HG03060 (cell line): ENCODE results near the gene SLC8A3.

ENCODE experiments used
- ATAC-seq: cut with Tn5 transposase; IDR thresholded peaks from one replicate; pipeline ENCODE4 v1.9.1; 2021; ENCODE audit warnings: low read depth, moderate number of reproducible peaks; ENCODE audit not compliant: unreplicated experiment

The SLC8A3 gene

DNA sequence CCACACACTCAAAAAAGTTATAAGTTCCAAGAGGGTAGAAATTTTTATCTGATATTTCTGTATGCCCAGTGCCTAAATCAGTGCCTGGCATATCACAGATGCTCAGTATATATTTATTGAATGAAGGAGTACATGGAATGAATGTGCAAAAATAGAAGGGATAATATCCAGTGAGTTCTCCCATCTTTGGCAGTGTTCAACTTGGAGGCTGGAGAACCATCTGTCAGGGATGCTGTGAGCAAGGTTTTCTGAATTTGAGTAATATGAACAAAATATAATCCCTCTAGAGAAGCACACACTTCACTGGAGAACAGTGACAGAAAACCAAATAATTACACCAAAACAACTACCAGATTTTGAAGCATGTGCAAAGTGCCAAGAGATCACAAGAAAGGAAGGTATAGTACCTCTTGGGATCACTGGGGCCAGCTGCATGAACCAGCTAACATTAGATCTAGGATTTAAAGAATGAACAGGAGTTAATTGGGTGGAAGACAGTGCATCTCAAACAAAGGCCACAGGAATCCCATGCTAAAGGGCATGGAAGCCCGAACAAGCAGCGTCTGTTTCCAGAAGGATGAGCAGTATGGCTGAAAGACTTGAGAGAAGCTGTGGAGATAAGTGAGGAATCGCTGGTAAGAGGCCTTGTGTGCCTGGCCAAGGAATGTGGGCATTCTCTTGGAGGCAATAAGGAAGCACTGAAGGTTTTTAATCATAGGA lies 11.5 kb downstream of the SLC8A3 start:
- ATAC-seq: no peak

DNA sequence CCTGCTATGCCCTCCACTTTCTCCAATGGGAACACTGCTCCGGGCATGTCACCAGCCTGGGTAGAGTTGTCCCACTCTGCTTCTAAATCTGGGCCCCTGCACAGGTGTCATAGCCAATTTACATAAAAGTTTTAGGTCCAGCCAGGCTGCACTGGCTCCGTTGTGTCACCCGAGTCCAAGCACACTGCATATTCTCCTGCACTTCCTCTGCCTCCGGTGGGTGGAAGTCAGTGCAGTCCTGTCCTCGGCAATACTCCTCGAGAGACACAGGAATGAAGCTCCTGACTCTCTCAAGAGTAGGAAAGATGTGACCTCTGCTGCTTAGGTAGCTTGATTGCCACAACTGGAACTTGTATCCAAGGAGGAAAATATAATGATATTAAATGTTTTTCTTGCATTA lies 15.2 kb downstream of the SLC8A3 start:
- ATAC-seq: no peak

DNA sequence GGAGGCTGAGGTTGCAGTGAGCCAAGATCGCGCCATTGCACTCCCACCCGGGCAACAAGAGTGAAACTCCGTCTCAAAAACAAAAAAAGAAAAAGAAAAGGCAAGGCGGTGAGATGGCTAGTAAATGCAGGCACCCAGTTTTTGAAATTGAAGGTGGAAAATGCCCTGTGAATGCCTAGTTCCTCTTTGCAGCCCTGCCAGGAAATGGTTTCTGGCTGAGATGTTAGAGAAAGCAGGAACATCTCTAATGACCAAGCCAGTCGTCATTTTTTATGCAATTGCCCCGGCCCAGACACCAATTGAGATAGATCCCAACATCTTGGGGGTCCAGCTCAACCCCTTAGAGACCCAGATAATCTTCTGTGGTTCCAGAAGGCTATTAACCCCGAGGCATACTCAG lies 17.0 kb downstream of the SLC8A3 start:
- no peak for ATAC-seq

DNA sequence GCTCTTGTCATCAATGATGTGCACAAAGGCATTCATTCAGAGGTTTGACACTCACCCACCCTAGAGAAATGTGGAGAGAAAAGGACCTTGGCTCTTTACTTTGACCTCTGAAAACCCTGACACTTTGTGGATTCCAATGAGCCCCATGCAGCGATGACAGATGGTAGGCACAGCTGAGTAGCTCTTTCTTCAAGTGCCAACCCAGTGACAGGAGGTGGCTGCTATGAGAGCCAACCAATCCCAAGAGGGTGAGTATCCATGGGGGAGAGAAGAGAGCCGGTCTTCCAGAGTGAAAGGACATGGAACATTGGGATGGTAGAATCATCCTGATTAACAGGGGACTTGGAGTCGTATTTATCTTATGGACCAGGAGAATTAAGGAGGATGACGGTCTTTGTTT lies 17.8 kb downstream of the SLC8A3 start:
- ATAC-seq: no peak

DNA sequence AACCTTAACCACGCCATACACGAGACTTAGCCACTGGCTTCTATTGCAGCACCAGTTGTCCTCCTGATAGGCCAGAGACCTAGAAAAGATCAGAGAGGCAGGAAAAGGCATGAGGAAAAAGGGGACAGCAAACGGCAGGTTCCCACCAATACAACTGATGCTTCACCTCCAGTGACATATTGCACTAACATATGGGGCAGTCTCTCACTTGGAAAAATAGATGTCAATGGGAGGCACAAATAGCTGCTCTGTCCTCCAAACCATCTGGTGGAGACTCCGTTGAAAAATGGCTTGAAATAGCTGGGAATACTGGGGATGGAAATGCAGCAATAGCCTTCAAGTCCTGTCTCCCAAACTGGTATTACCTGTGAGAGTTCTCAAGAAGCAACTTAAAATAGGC lies 20.3 kb downstream of the SLC8A3 start:
- no peak for ATAC-seq

DNA sequence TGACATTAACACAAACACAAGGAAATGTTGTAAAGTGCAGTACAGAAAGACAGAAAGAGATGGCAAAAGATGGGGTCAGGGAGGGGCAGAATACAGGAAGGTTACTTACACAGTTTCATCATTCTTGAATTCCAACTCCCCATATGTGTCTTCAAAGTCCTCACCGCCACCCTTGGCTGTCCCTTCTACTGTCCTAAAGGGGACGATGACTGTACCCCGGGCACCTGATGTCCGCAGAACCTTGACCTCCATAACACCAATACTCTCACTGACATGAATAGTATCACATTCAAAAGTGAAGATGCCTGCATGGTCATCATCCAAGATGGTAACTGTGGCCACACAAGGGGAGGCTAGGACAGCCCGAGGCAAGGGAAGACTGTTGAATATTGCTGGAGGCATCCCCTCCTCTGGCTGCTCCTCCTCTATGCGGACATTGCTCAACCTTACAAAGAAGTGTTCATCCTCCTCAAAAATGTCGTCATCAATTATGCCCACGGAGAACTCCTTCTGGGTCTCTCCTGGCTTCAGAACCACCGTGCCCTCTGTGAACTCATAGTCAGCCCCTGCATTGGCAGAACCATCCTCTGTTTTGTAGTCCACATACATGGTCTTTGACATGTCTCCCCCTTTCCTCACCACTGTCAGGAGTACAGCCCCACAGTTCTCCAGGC lies 22.1 kb downstream of the SLC8A3 start:
- no peak for ATAC-seq

DNA sequence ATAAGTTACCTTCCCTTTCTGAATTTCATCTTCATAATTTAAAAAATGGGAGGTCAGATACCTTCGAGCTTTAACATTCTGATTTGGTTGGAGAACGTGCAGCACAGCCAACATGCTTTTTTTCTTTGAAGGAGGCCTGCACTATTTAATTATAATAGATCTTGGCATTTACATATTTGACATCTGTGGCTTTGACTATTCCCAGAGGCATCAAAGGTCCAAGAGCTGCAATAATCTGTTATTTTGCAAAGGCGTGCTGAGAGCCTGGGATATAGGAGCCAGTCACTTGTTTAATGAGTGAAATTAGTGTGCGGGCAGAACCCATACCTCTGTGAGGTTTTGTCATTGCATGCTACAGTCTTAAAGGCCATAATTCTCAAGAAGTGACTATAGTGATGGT lies 26.4 kb downstream of the SLC8A3 start:
- ATAC-seq: no peak

DNA sequence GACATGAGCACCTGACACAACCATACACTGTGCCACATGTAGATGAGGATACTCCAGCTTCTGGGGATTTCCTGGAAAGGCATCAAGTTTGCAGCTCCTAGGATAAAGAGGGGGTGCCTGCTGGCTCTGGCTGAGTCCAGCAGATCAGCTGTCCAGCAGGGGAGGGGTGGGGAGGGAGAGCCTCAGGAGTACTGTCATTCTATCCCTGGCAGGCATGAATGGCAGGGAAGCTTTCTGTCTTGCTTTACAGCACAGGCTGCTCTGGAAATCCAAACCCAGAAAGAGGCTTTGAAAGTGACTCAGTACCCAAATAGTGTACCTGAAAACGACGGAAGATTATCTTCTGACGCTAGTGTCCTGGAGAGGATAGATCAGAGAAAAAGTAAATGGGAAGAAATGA lies 32.2 kb downstream of the SLC8A3 start:
- no peak for ATAC-seq

DNA sequence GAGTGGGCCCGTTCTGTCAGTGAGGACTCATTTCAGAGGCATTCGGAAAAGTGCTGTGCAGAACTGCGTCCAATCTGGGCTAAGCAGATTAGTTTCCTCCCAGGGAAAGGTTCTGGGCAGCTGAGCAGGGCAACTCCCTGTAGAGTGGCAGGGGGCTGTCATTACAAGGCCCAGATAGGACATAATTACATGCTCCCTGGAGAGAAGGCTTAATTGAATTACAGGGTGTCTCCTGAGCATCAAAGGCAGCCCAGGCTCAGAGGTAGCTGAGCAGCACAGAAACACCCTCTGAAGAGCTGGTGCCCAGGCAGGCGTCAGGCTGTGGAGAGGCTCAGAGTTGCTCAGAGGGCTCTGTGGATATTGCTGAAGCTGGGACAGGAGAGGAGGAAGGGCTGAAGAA lies 36.0 kb downstream of the SLC8A3 start:
- no peak for ATAC-seq

DNA sequence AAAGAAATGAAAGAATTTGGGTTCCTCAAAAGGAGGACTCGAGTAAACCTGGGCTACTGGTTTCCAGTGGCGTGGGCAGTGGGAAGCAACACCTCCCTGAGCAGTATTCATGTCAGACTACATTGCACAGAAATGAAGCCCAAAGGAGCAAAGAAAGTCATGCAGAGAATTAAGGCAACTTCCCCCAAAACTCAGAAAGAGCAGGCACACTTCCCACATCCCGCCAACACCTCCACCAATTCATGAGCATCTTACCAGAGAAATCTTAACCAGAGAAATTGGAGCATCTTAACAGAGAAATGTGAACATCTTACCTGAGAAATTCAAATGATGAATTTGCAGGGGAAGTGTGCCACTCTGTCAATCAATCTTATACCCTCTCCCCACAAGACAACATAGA lies 36.7 kb downstream of the SLC8A3 start:
- ATAC-seq: no peak

DNA sequence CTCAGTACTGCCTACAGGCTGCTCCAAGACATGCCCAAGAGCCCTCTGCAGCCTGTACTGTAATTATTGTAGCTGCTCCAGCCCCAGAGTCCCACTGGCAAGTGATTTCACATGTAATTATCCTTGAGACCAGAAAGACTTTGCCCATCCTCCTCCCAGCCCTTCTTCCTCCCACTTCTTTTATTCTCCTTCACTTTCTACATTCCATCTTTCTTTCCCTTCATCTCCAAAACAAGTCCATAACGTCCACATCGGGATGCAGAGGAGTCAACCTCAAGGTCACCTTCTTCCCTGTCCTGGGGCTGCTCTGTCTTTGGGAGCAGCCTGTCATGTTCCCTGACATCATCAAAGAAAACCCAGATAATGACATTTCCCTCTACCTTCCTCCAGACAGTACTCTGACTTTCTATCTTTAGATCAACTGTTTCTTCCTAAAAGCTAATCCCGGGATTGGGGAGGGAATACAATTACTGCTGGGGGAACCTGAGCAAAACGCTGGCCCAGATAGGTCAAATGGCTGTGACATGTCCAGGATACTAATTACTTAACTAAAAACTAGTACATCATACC lies 39.1 kb downstream of the SLC8A3 start:
- ATAC-seq: no peak

DNA sequence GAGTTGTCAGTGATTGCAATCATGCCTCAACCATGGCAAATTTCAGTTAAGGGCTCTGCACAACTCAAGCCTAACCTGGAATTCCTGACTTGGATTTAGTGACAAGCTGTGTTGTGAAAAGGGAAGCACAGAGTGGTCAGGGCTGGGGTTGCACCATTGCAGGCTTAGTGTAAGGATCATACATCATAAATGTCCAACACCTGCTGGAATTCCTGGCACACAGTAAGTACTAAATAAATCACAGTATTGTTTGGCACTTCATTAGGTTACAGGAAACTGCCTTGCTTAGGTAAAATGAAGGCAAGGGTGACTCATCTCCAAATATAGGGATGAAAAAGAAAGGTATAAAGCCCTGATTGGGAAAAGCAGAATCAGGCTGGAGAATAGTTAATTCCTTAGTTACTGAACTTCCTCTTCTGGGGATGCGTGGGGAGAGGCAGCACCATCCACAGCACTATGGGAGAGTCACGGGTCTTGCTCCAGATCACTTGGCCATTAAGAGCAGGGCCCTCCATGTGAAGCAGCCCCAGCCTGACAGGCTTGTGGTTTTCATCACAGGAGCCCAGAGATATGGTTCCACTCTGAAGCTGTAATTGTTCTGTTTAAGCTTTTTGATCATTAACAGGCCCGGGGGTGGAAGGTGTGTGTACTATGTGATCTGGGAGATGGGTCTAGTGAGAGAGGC lies 39.7 kb downstream of the SLC8A3 start:
- ATAC-seq: no peak

DNA sequence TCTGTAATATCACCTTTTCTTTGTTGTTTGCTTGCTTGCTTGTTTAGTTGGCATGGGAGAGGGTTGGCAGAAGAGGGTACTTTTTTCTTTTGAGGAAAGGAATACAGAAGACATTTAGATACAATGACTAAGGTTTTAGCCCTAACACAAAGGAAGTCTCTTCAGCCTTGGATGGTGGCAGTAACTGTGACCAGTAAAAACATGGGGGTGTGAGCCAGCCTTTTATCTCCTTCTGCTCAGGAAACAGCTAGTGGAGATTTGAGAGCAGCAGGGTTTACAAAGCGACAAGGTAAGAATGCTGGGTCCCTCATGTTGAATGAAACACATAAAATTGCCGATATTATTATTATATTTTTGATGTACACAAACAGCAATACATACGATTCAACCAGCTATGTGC lies 40.4 kb downstream of the SLC8A3 start:
- no peak for ATAC-seq

DNA sequence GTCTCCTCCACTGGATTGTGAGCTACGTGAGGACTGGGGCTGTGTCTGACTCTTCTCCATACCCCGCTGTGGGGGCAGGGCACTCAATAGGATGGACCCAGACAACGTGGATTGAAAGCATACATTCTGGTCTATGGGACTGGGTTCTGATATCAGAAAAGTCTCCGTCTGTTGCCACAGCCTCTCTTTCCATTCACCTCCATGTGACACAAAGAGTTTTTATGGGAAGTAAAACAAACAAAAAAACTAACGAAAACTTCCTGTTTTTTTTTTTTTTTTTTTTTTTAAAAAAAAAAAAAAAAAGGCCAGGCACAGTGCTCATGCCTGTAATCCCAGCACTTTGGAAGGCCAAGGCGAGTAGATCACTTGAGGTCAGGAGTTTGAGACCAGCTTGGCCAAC lies 44.7 kb downstream of the SLC8A3 start:
- ATAC-seq: no peak

DNA sequence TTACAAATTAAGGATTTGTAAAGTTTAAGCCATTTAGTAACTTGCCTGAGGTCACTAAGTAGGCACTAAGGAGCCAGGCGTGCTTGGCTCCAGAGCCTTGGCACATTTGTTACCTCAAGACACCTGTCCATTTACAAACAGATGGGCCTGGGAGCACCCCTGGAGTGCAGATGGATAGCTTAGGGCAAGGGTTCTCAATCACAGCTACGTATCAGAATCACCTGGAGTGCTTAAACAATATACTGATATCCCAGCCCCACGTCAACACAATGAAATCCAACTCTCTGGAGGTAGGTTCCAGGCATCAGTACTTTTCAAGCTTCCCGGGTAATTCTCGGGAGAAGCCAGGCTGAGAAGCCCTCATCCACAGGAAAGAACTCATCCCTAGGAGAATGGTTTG lies 45.4 kb downstream of the SLC8A3 start:
- ATAC-seq: no peak

DNA sequence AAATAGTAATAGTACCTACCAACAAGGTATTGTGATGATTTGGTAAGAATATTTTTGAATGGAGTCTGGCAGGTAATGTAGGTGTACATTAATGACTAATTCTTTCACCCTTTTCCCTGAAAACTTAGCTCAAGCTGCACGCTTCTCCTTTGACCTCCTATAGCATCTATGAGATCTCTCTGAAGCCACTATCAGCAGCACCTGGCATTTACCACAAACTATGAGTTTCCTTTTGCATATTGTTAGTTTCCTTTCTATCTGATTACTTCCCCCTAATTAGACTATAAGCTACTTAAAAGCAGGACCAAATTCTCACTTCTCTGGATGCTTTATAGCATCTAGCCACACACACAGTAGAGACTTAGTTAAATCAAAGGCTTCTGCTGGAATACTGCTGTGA lies 48.1 kb downstream of the SLC8A3 start:
- ATAC-seq: no peak

DNA sequence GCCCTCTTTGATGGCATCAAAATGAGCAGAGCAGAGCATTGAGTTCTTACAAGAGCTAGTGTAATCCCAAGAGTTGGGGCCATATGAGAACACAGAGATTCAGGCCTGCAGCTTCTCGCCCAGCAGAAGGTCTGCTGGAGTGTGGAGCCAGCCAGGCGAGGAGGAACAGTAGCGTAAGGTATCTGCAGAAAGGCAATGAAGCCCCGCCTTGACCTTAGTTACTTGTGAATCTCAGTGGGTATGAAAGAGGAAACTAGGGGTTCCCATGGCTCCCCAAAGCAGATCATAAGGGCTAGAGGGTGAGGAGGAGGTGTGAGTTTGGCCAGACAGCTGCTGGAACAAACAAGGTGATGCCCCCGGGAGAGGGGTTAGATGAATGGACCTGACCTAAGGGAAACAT lies 49.4 kb downstream of the SLC8A3 start:
- ATAC-seq: no peak

DNA sequence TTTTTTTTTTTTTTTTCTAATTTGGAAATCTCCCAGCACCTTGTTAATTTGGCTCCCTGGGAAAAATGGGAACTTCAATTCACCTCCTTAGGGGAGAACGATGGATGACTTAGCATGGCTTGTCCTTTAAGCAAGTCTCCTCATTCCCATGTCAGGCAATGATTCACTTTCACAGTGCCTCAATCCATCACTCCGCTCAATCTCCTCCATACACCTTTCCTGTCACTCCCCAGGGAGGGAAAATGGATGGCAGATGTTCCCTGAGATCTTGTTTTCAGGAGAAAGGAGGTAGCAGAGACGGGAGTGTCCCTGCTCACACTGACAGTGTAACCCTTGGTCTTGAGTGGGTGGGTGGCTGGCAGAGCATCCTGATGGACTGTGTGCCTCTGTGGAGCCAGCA lies 51.0 kb downstream of the SLC8A3 start:
- ATAC-seq: no peak

DNA sequence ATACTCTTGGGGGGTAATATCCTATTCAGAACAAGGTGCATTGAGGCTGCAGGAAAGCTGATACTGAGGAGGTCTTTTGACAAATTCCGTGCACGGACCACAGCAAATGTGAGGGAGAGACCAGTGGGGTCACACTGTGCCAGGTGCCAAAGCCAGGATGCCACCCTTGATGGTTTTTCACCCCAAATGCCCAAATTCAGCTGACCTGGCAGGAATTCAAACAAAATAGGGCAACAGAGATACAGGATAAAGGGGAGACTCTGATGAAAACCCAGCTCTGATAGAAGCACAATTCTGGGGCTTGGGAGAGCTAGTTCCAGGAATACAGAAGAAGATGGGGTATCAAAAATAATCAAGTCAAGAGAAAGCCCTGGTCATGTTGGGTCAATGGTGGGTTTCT lies 55.3 kb downstream of the SLC8A3 start:
- no peak for ATAC-seq

DNA sequence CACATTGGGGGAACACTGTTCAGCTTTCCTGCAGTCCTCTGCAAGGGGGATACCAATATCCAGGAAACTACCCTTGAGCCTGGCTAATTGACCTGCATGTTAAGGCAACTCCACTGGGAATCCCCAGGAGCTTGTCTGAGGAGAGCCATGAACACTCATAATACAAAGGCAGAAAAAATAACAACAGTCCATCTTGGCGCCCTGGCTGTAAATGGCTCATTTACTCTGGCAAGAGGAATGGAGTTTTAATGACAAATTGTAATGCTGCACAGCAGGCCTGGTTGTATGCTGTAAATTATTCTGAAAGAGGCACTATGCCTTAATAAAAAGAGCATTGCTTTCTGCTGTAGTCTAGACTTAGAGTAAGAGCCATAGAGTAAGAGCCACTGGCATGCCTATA lies 58.3 kb downstream of the SLC8A3 start:
- no peak for ATAC-seq

DNA sequence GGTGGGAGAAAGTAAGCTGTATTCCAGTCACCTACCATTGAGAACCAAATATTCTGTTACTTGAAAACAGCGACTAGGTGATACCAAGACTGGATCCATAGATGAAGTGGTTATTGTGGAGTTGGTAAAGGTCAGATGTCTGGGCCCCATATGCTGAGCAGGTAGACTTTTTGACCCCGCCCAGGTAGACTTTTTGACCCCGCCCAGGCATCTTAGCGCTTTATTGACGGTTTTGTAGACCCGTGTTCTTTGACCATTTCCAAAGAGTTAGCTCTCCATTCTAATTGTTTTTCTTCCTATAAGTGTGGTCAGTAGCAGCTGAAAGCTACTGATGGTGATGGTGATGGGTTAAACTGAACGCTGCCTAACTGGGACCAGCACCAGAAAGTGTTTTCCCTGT lies 61.6 kb downstream of the SLC8A3 start:
- no peak for ATAC-seq

DNA sequence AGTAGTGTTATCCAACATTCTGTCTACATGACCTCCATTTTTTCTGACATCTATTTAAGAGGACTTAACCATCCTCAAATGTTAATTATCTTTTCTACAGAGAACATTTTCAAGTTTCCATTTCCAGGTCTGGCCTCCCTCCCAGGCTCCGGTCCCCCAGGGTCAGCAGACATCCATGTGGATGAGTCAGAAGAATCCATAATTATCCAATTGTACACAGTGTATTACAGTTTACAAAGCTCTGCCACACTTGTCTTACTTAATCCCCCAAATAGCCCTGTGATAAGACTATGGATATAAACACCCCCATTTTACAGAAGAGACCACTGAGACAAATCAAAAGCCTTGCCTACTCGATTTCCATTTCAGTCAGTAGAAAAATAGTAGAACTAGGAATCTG lies 65.0 kb downstream of the SLC8A3 start:
- no peak for ATAC-seq
